ENCODE results near the gene ACP7.
"Not testable (repeated sequence)": the region's sequence is repeated elsewhere in the genome, so short reads cannot be mapped to it uniquely, and the experiment has no call there.

ACP7 gene

GRCh38 chr19:39083983-39084731 lies at the start of gene ACP7:
Gene ACP7, plus strand, starts transcription at chr19:39084368. Its CDS starts 902 bp downstream, at chr19:39085270.
- peak within 1 kb of the TSS; percentile 53 for H3K4me3 ChIP-seq (ENCODE audit: low read depth, low read length)

- H3K4me3 ChIP-seq (ENCODE audit: low read depth, low read length): no peak overlapping the region
Observed at GRCh38 chr19:39036581-39036980, 47.6 kb upstream of the ACP7 start.

GRCh38 chr19:39037194-39037593 lies 47.0 kb upstream of the ACP7 start:
- H3K4me3 ChIP-seq (ENCODE audit: low read depth, low read length): no peak overlapping the region

GRCh38 chr19:39038098-39038497 lies 46.1 kb upstream of the ACP7 start:
- H3K4me3 ChIP-seq (ENCODE audit: low read depth, low read length): no peak overlapping the region

- H3K4me3 ChIP-seq (ENCODE audit: low read depth, low read length): no peak overlapping the region
Observed at GRCh38 chr19:39045506-39045905, 38.7 kb upstream of the ACP7 start.

- no peak overlapping the region for H3K4me3 ChIP-seq (ENCODE audit: low read depth, low read length)
Observed at GRCh38 chr19:39046037-39046821, 37.9 kb upstream of the ACP7 start.

- no peak overlapping the region for H3K4me3 ChIP-seq (ENCODE audit: low read depth, low read length)
Observed at GRCh38 chr19:39047073-39047472, 37.1 kb upstream of the ACP7 start.

- H3K4me3 ChIP-seq (ENCODE audit: low read depth, low read length): no peak overlapping the region
Observed at GRCh38 chr19:39052243-39052746, 31.9 kb upstream of the ACP7 start.

- no peak overlapping the region for H3K4me3 ChIP-seq (ENCODE audit: low read depth, low read length)
Observed at GRCh38 chr19:39052846-39053245, 31.3 kb upstream of the ACP7 start.

- no peak overlapping the region for H3K4me3 ChIP-seq (ENCODE audit: low read depth, low read length)
Observed at GRCh38 chr19:39053276-39054090, 30.7 kb upstream of the ACP7 start.

GRCh38 chr19:39054091-39054470 lies 30.1 kb upstream of the ACP7 start:
- H3K4me3 ChIP-seq (ENCODE audit: low read depth, low read length): no peak overlapping the region

GRCh38 chr19:39057615-39058014 lies 26.6 kb upstream of the ACP7 start:
- H3K4me3 ChIP-seq (ENCODE audit: low read depth, low read length): no peak overlapping the region

- H3K4me3 ChIP-seq (ENCODE audit: low read depth, low read length): no peak overlapping the region
Observed at GRCh38 chr19:39059302-39059701, 24.9 kb upstream of the ACP7 start.

- no peak overlapping the region for H3K4me3 ChIP-seq (ENCODE audit: low read depth, low read length)
Observed at GRCh38 chr19:39060171-39060570, 24.0 kb upstream of the ACP7 start.

- no peak overlapping the region for H3K4me3 ChIP-seq (ENCODE audit: low read depth, low read length)
Observed at GRCh38 chr19:39064405-39064804, 19.8 kb upstream of the ACP7 start.

- H3K4me3 ChIP-seq (ENCODE audit: low read depth, low read length): no peak overlapping the region
Observed at GRCh38 chr19:39065928-39066327, 18.2 kb upstream of the ACP7 start.

- H3K4me3 ChIP-seq (ENCODE audit: low read depth, low read length): no peak overlapping the region
Observed at GRCh38 chr19:39067104-39067503, 17.1 kb upstream of the ACP7 start.

GRCh38 chr19:39068259-39068658 lies 15.9 kb upstream of the ACP7 start:
- not testable (repeated sequence) for H3K4me3 ChIP-seq (ENCODE audit: low read depth, low read length)

- no peak overlapping the region for H3K4me3 ChIP-seq (ENCODE audit: low read depth, low read length)
Observed at GRCh38 chr19:39070888-39071287, 13.3 kb upstream of the ACP7 start.

GRCh38 chr19:39074205-39074692 lies 9.9 kb upstream of the ACP7 start:
- no peak overlapping the region for H3K4me3 ChIP-seq (ENCODE audit: low read depth, low read length)

GRCh38 chr19:39074942-39075341 lies 9.2 kb upstream of the ACP7 start:
- H3K4me3 ChIP-seq (ENCODE audit: low read depth, low read length): no peak overlapping the region

Measured in iPS-11a (cell line).